IMR-90 (cell line): ENCODE results near the gene HIVEP1. TPM values are rescaled to one million over a fixed set of nuclear protein-coding genes. Genes with fewer than 3 reads are reported as not detected.

ENCODE experiments used
- ATAC-seq: fragments of 200-7000 bp; cut with Tn5 transposase; 2 replicates; pipeline ENCODE4 v1.9.1; 2020; ENCODE audit warnings: low read depth, mild to moderate bottlenecking, moderate library complexity
- BruUV-seq: library from RNA; stranded (reverse); fragments of 400-500 nt; replicated peaks from 2 replicates; lab custom pipeline; 2021; lab: Mats Ljungman, UMichigan
- CTCF ChIA-PET: fragments of 300-600 bp; formaldehyde crosslinking; extraction: SDS; loops from one replicate; lab custom pipeline; 2021; ENCODE audit warnings: antibody characterized with exemption; lab: Yijun Ruan, JAX
- POLR2A ChIA-PET: fragments of 300-600 bp; sonication (Branson Sonifier 250); formaldehyde crosslinking; loops from one replicate; lab custom pipeline; 2022; ENCODE audit warnings: antibody characterized with exemption; ENCODE audit not compliant: unreplicated experiment; lab: Charles Lee
- DNase-seq: peaks from one replicate; pipeline ENCODE4 v3.0.0; 2013
- H2AFZ ChIP-seq: replicated peaks from 2 replicates; pipeline ENCODE3; 2013; ENCODE audit warnings: low read length, mild to moderate bottlenecking; ENCODE audit not compliant: poor library complexity
- H2AK5ac ChIP-seq: 2 replicates; pipeline ENCODE4 v1.6.1; 2013; ENCODE audit warnings: low read depth, low read length, inconsistent platforms
- H2AK9ac ChIP-seq: replicated peaks from 2 replicates; pipeline ENCODE3; 2013; ENCODE audit warnings: mild to moderate bottlenecking, low read depth, low read length, moderate library complexity; ENCODE audit not compliant: poor library complexity
- H2BK120ac ChIP-seq: 2 replicates; pipeline ENCODE4 v1.6.1; 2013; ENCODE audit warnings: low read depth, low read length, inconsistent platforms
- H2BK15ac ChIP-seq: 3 replicates; pipeline ENCODE4 v1.6.1; 2013; ENCODE audit warnings: low read depth, low read length, inconsistent platforms
- H2BK20ac ChIP-seq: 2 replicates; pipeline ENCODE4 v1.6.1; 2013; ENCODE audit warnings: low read depth, mild to moderate bottlenecking, inconsistent platforms, low read length, moderate library complexity
- H2BK5ac ChIP-seq: 2 replicates; pipeline ENCODE4 v1.6.1; 2013; ENCODE audit warnings: mild to moderate bottlenecking, low read depth, low read length, inconsistent platforms; ENCODE audit not compliant: poor library complexity, severe bottlenecking
- H3K14ac ChIP-seq: replicated peaks from 2 replicates; pipeline ENCODE4 v1.6.1; 2013; ENCODE audit warnings: low read depth, low read length, inconsistent platforms
- H3K18ac ChIP-seq: 2 replicates; pipeline ENCODE4 v1.6.1; 2013; ENCODE audit warnings: low read depth, low read length, control low read depth
- H3K23ac ChIP-seq: 2 replicates; pipeline ENCODE4 v1.6.1; 2013; ENCODE audit warnings: low read depth, low read length, inconsistent platforms
- H3K27ac ChIP-seq: 2 replicates; pipeline ENCODE4 v1.5.1; 2013; ENCODE audit warnings: mild to moderate bottlenecking, control low read depth, low read length; ENCODE audit not compliant: insufficient read depth
- H3K27me3 ChIP-seq: 2 replicates; pipeline ENCODE4 v1.6.1; 2013; ENCODE audit warnings: low read length; ENCODE audit not compliant: control insufficient read depth, insufficient read depth
- H3K36me3 ChIP-seq: 2 replicates; pipeline ENCODE4 v1.6.1; 2013; ENCODE audit warnings: low read length, mixed read lengths; ENCODE audit not compliant: control insufficient read depth, insufficient read depth
- H3K4ac ChIP-seq: 2 replicates; pipeline ENCODE4 v1.6.1; 2013; ENCODE audit warnings: low read depth, low read length, inconsistent platforms
- H3K4me1 ChIP-seq: 2 replicates; pipeline ENCODE4 v1.6.1; 2013; ENCODE audit warnings: low read length, mixed read lengths; ENCODE audit not compliant: control insufficient read depth, insufficient read depth
- H3K4me2 ChIP-seq: 2 replicates; pipeline ENCODE4 v1.6.1; 2013; ENCODE audit warnings: low read depth, mild to moderate bottlenecking, control low read depth, low read length, moderate library complexity
- H3K4me3 ChIP-seq: 2 replicates; pipeline ENCODE4 v1.5.1; 2013; ENCODE audit warnings: low read depth, mild to moderate bottlenecking, control low read depth, low read length, moderate library complexity; ENCODE audit not compliant: insufficient read depth
- H3K56ac ChIP-seq: 2 replicates; pipeline ENCODE4 v1.6.1; 2013; ENCODE audit warnings: low read length, inconsistent platforms; ENCODE audit not compliant: insufficient read depth; ENCODE audit errors: extremely low read depth
- H3K79me1 ChIP-seq, 2 experiments: 2 replicates each; pipeline ENCODE4 v1.6.1; 2013; ENCODE audit warnings: low read length in 2 of 2, inconsistent platforms in 1 of 2, low read depth in 1 of 2
- H3K9ac ChIP-seq: 2 replicates; pipeline ENCODE4 v1.6.1; 2013; ENCODE audit warnings: low read depth, low read length, control low read depth
- H3K9me1 ChIP-seq: 2 replicates; pipeline ENCODE4 v1.6.1; 2013; ENCODE audit warnings: low read length, inconsistent platforms; ENCODE audit not compliant: insufficient read depth
- H3K9me3 ChIP-seq: 2 replicates; pipeline ENCODE4 v1.6.1; 2013; ENCODE audit warnings: low read length; ENCODE audit not compliant: control insufficient read depth, insufficient read depth
- H4K20me1 ChIP-seq: 2 replicates; pipeline ENCODE4 v1.6.1; 2013; ENCODE audit warnings: low read length, inconsistent platforms; ENCODE audit not compliant: insufficient read depth
- H4K5ac ChIP-seq: 2 replicates; pipeline ENCODE4 v1.6.1; 2013; ENCODE audit warnings: mild to moderate bottlenecking, low read depth, low read length, control low read depth
- H4K8ac ChIP-seq, 2 experiments: 2 replicates each; pipeline ENCODE4 v1.6.1; 2013; ENCODE audit warnings: low read depth in 2 of 2, low read length in 2 of 2, control low read depth in 1 of 2, inconsistent platforms in 1 of 2
- H4K91ac ChIP-seq: 2 replicates; pipeline ENCODE4 v1.6.1; 2013; ENCODE audit warnings: low read depth, low read length, inconsistent platforms; ENCODE audit not compliant: insufficient read depth
- BHLHE40 ChIP-seq: fragments of 150-350 bp; IDR thresholded peaks from 2 replicates; pipeline ENCODE4 v1.6.1; 2016; ENCODE audit warnings: mild to moderate bottlenecking, low read depth, low read length
- CEBPB ChIP-seq: IDR thresholded peaks from 2 replicates; pipeline ENCODE4 v1.6.1; 2012; ENCODE audit warnings: low read depth, low read length, improper control_type of control experiment
- CHD1 ChIP-seq: IDR thresholded peaks from 2 replicates; pipeline ENCODE4 v1.6.1; 2012; ENCODE audit warnings: low read depth, low read length, improper control_type of control experiment
- ELK1 ChIP-seq: fragments of 150-350 bp; IDR thresholded peaks from 2 replicates; pipeline ENCODE4 v1.6.1; 2016; ENCODE audit warnings: low read depth, mild to moderate bottlenecking, low read length, moderate library complexity, borderline replicate concordance
- FOS ChIP-seq: fragments of 150-350 bp; IDR thresholded peaks from 2 replicates; pipeline ENCODE4 v1.6.1; 2016; ENCODE audit warnings: low read depth, low read length
- MAFK ChIP-seq: IDR thresholded peaks from 2 replicates; pipeline ENCODE4 v1.6.1; 2012; ENCODE audit warnings: low read depth, low read length, improper control_type of control experiment
- MAZ ChIP-seq: IDR thresholded peaks from 2 replicates; pipeline ENCODE4 v1.6.1; 2012; ENCODE audit warnings: low read depth, mild to moderate bottlenecking, low read length, improper control_type of control experiment, moderate library complexity, borderline replicate concordance
- MXI1 ChIP-seq: IDR thresholded peaks from 2 replicates; pipeline ENCODE4 v1.6.1; 2012; ENCODE audit warnings: low read depth, mild to moderate bottlenecking, low read length, moderate library complexity, borderline replicate concordance
- NFE2L2 ChIP-seq: fragments of 150-350 bp; IDR thresholded peaks from 2 replicates; pipeline ENCODE4 v1.6.1; 2016; ENCODE audit warnings: low read depth, mild to moderate bottlenecking, low read length
- POLR2A ChIP-seq: IDR thresholded peaks from 2 replicates; pipeline ENCODE4 v1.6.1; 2012; ENCODE audit warnings: mild to moderate bottlenecking, low read depth, low read length
- RAD21 ChIP-seq: IDR thresholded peaks from 2 replicates; pipeline ENCODE4 v1.6.1; 2012; ENCODE audit warnings: low read length, improper control_type of control experiment
- RCOR1 ChIP-seq: IDR thresholded peaks from 2 replicates; pipeline ENCODE4 v1.6.1; 2012; ENCODE audit warnings: mild to moderate bottlenecking, low read length, improper control_type of control experiment; ENCODE audit not compliant: insufficient replicate concordance
- RFX5 ChIP-seq: IDR thresholded peaks from 2 replicates; pipeline ENCODE4 v1.8.0; 2012; ENCODE audit warnings: low read depth, mild to moderate bottlenecking, low read length, moderate library complexity
- SMC3 ChIP-seq: fragments of 150-350 bp; IDR thresholded peaks from 2 replicates; pipeline ENCODE4 v1.6.1; 2016; ENCODE audit warnings: low read depth, mild to moderate bottlenecking, antibody characterized with exemption, low read length, moderate library complexity
- WGBS, 2 experiments: methylation state at CpG; one replicate each; pipeline versions ENCODE4 v1.1.5 to v1.1.7; 2013; ENCODE audit warnings: missing lambda C conversion rate in 2 of 2; ENCODE audit not compliant: insufficient read length in 1 of 2; ENCODE audit errors: extremely low coverage in 2 of 2; 5-methylcytosine and 5-hydroxymethylcytosine counted together
- dilution Hi-C: fragments of 300-500 bp; cut with HindIII; formaldehyde crosslinking; loops from one replicate; pipeline ENCODE4 v1.14.3; 2018; ENCODE audit warnings: low sequenced_read_pairs; ENCODE audit not compliant: unreplicated experiment
- in situ Hi-C: fragments of 300-500 bp; cut with MboI; formaldehyde crosslinking; loops from 3 replicates; pipeline ENCODE4 v1.14.3; 2019; ENCODE audit warnings: low sequenced_read_pairs, inconsistent platforms, mixed read lengths
- intact Hi-C: fragments of 100-400 bp; cut with micrococcal nuclease; formaldehyde crosslinking; loops from 2 replicates; pipeline ENCODE4 v1.10.0; 2022
- polyA plus RNA-seq, 3 experiments: library from polyadenylated mRNA; depleted of rRNA; stranded (reverse); fragments of >200 nt; gene quantifications; 2 replicates each; pipeline ENCODE4 v1.2.3, GENCODE V29; 2012; ENCODE audit warnings: low replicate concordance in 1 of 3
- total RNA-seq: library from RNA; depleted of rRNA; stranded (reverse); fragments of >200 nt; gene quantifications from 2 replicates; pipeline ENCODE4 v1.2.3, GENCODE V29; 2012
- TF ChIP-seq, protein P1 (sequence below): conservative IDR thresholded peaks from 2 replicates; pipeline ENCODE4 v1.5.1; 2012; ENCODE audit warnings: mild to moderate bottlenecking, low read depth, low read length, improper control_type of control experiment
- TF ChIP-seq, protein P2 (sequence below): fragments of 150-350 bp; IDR thresholded peaks from 2 replicates; pipeline ENCODE4 v1.6.1; 2017; ENCODE audit warnings: mild to moderate bottlenecking, antibody characterized with exemption, low read length, low read depth

Gene HIVEP1
- total and polyA plus RNA-seq, 2 of the 4 experiments (the other 2 are of a cell fraction): 13.0 to 17.2 TPM

DNA sequence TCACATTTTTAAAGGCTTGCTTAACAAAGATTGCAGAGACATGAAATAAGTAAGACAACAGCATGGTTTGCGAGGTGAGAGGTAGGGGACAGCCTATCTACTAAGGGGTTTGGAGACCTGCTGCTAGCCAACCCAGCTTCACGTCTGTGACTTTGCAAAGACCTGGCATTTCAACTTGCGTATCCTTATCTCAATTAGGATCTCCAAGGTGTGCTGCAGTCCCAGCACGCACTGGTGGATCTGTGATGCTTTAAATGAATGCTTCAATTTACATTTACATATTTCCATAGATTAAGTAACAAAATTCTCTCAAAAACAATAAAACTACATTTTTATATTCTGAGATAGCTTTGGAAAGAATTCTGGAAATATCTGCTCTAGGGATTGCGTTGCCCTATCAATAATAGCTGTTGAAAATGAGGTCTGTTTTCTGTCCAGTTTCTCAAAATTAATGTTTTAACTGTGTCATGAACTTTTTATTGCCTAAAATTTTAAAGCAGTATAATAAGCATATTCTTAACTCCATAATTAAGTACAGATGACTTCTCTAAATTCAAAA is 153.7 kb downstream of the HIVEP1 start:
- H3K23ac ChIP-seq: no peak overlapping the region
- no peak overlapping the region for H3K9ac ChIP-seq
- no peak overlapping the region for H2BK5ac ChIP-seq
- peaks cover 16% of the 10 kb centered on the region for H3K9me1 ChIP-seq
- ChIA-PET POLR2A (no interaction called here), CTCF (no interaction called here)
- H3K56ac ChIP-seq: no peak overlapping the region
- WGBS, 2 experiments: 100% methylated on average over 1 of the region's 5 CpGs; no CpG with 5 or more reads in 1 of the 2 experiments
- no peaks in the 10 kb centered on the region for H3K27me3 ChIP-seq
- H3K36me3 ChIP-seq: peaks cover 23% of the 10 kb centered on the region
- H4K91ac ChIP-seq: no peak overlapping the region
- H3K18ac ChIP-seq: no peak overlapping the region
- no peak for ATAC-seq
- H2AK5ac ChIP-seq: no peak overlapping the region
- H3K9me3 ChIP-seq: no peaks in the 10 kb centered on the region
- H4K5ac ChIP-seq: no peak overlapping the region
- H3K4ac ChIP-seq: no peak overlapping the region
- H3K4me2 ChIP-seq: no peak overlapping the region
- in situ Hi-C loops: no loop called here
- no TSS peak for BruUV-seq
- no peak overlapping the region for H2BK120ac ChIP-seq
- H4K20me1 ChIP-seq: no peaks in the 10 kb centered on the region
- no peak overlapping the region for H4K8ac ChIP-seq
- no peak overlapping the region for H3K4me3 ChIP-seq
- no peak overlapping the region for H2BK20ac ChIP-seq
- no peak for DNase-seq
- intact Hi-C loops: no loop called here
- H2BK15ac ChIP-seq: no peak overlapping the region
- TF ChIP-seq MXI1 (no peak), ELK1 (no peak), MAFK (no peak), NFE2L2 (no peak), RAD21 (no peak), SMC3 (no peak), MAZ (no peak), CEBPB (no peak), BHLHE40 (no peak), RCOR1 (no peak), CHD1 (no peak), RFX5 (no peak), POLR2A (no peak), FOS (no peak)
- TF ChIP-seq, protein P1, sequence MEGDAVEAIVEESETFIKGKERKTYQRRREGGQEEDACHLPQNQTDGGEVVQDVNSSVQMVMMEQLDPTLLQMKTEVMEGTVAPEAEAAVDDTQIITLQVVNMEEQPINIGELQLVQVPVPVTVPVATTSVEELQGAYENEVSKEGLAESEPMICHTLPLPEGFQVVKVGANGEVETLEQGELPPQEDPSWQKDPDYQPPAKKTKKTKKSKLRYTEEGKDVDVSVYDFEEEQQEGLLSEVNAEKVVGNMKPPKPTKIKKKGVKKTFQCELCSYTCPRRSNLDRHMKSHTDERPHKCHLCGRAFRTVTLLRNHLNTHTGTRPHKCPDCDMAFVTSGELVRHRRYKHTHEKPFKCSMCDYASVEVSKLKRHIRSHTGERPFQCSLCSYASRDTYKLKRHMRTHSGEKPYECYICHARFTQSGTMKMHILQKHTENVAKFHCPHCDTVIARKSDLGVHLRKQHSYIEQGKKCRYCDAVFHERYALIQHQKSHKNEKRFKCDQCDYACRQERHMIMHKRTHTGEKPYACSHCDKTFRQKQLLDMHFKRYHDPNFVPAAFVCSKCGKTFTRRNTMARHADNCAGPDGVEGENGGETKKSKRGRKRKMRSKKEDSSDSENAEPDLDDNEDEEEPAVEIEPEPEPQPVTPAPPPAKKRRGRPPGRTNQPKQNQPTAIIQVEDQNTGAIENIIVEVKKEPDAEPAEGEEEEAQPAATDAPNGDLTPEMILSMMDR: no peak
- TF ChIP-seq, protein P2, sequence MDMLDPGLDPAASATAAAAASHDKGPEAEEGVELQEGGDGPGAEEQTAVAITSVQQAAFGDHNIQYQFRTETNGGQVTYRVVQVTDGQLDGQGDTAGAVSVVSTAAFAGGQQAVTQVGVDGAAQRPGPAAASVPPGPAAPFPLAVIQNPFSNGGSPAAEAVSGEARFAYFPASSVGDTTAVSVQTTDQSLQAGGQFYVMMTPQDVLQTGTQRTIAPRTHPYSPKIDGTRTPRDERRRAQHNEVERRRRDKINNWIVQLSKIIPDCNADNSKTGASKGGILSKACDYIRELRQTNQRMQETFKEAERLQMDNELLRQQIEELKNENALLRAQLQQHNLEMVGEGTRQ: no peak
- no peak overlapping the region for H3K14ac ChIP-seq
- peaks cover 4 to 15% of the 10 kb centered on the region in 2 experiments; a peak in 3 of 4 replicates for H3K79me1 ChIP-seq
- dilution Hi-C loops: no loop called here
- H3K4me1 ChIP-seq: peaks cover 4% of the 10 kb centered on the region
- H2AK9ac ChIP-seq: no peak overlapping the region
- H2AFZ ChIP-seq: no peak overlapping the region
- no peak overlapping the region for H3K27ac ChIP-seq
